Uterus (tissue), 2 donors: ENCODE results near the gene PKD2.

Experiments used
- POLR2A ChIP-seq, 2 donors: fragments of 450-650 bp; IDR thresholded peaks; one replicate each; pipeline ENCODE4 v1.6.1; 2016; ENCODE audit warnings: antibody characterized with exemption in 2 of 2, mild to moderate bottlenecking in 1 of 2, moderate library complexity in 1 of 2
- TF ChIP-seq, protein P1 (sequence below), 4 experiments: fragments of 200-600 bp in 2 of 4; fragments of 450-650 bp in 2 of 4; sonication (generic) in 2 of 4; IDR thresholded peaks; one replicate each; pipeline ENCODE4 v1.5.1; 2016 to 2019; ENCODE audit warnings: antibody characterized with exemption in 4 of 4, mild to moderate bottlenecking in 2 of 4, moderate library complexity in 1 of 4

GRCh38 chr4:88017516-88018297 lies 10.3 kb downstream of the PKD2 start:
- TF ChIP-seq, protein P1, sequence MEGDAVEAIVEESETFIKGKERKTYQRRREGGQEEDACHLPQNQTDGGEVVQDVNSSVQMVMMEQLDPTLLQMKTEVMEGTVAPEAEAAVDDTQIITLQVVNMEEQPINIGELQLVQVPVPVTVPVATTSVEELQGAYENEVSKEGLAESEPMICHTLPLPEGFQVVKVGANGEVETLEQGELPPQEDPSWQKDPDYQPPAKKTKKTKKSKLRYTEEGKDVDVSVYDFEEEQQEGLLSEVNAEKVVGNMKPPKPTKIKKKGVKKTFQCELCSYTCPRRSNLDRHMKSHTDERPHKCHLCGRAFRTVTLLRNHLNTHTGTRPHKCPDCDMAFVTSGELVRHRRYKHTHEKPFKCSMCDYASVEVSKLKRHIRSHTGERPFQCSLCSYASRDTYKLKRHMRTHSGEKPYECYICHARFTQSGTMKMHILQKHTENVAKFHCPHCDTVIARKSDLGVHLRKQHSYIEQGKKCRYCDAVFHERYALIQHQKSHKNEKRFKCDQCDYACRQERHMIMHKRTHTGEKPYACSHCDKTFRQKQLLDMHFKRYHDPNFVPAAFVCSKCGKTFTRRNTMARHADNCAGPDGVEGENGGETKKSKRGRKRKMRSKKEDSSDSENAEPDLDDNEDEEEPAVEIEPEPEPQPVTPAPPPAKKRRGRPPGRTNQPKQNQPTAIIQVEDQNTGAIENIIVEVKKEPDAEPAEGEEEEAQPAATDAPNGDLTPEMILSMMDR (IDR thresholded peaks at IDR 0.05), result no peak
- peak in 1 of 2 donors; percentile 15 for TF ChIP-seq POLR2A (IDR thresholded peaks at IDR 0.05)
